CD4-positive, alpha-beta T cell treated with Interleukin-15 for 1 hour (primary cell): ENCODE results near the gene LILRB3.
"Not testable (repeated sequence)": the region's sequence is repeated elsewhere in the genome, so short reads cannot be mapped to it uniquely, and the experiment has no call there.

Experiments
- DNase-seq: peaks from one replicate; pipeline ENCODE4 v3.0.0-alpha.2; 2020

LILRB3 gene

GRCh38 chr19:54242234-54242633 lies 19.4 kb upstream of the LILRB3 start:
- DNase-seq: not testable (repeated sequence)

GRCh38 chr19:54240372-54241336 lies 17.8 kb upstream of the LILRB3 start:
- not testable (repeated sequence) for DNase-seq

GRCh38 chr19:54239491-54240371 lies 16.9 kb upstream of the LILRB3 start:
- DNase-seq: not testable (repeated sequence)

GRCh38 chr19:54233941-54234340 lies 11.1 kb upstream of the LILRB3 start:
- DNase-seq: no peak

- peak; percentile 81 for DNase-seq
These were observed 8.5 kb upstream of the LILRB3 start for GRCh38 chr19:54231077-54231931.

- DNase-seq: no peak
These were observed 7.2 kb upstream of the LILRB3 start for GRCh38 chr19:54230031-54230430.

GRCh38 chr19:54229146-54229545 lies 6.3 kb upstream of the LILRB3 start:
- no peak for DNase-seq

GRCh38 chr19:54224619-54225018 lies 1.8 kb upstream of the LILRB3 start:
- DNase-seq: not testable (repeated sequence)

GRCh38 chr19:54223937-54224281 lies 1.1 kb upstream of the LILRB3 start:
- DNase-seq: not testable (repeated sequence)

- not testable (repeated sequence) for DNase-seq
These were observed 600 bp upstream of the LILRB3 start for GRCh38 chr19:54223277-54223936.

GRCh38 chr19:54221947-54222346 lies 860 bp downstream of the LILRB3 start:
- not testable (repeated sequence) for DNase-seq

GRCh38 chr19:54219702-54220101 lies 3.1 kb downstream of the LILRB3 start:
- not testable (repeated sequence) for DNase-seq

- no peak for DNase-seq
These were observed 3.7 kb downstream of the LILRB3 start for GRCh38 chr19:54218960-54219661.

GRCh38 chr19:54218259-54218658 lies 4.5 kb downstream of the LILRB3 start:
- peak; percentile 12 for DNase-seq

GRCh38 chr19:54217517-54218247 lies 5.1 kb downstream of the LILRB3 start:
- DNase-seq: peak; percentile 14

- DNase-seq: peak; percentile 10
These were observed 5.9 kb downstream of the LILRB3 start for GRCh38 chr19:54216869-54217268.

GRCh38 chr19:54214734-54215133 lies 8.1 kb downstream of the LILRB3 start:
- DNase-seq: not testable (repeated sequence)

- DNase-seq: not testable (repeated sequence)
These were observed 8.6 kb downstream of the LILRB3 start for GRCh38 chr19:54214217-54214616.

GRCh38 chr19:54211235-54211634 lies 11.6 kb downstream of the LILRB3 start:
- DNase-seq: no peak

GRCh38 chr19:54209811-54210494 lies 12.9 kb downstream of the LILRB3 start:
- peak; percentile 64 for DNase-seq
